Stimulated activated CD8-positive, alpha-beta memory T cell treated with anti-CD3 and anti-CD28 coated beads, Interleukin-7, amount 100 ng/mL, for 1 hour (primary cell): Measurements from ENCODE around the gene SQOR.

ENCODE experiments used
- DNase-seq, 2 donors: peaks; one replicate each; pipeline ENCODE4 v3.0.0-alpha.2; 2020; ENCODE audit warnings: low read depth in 2 of 2

Gene SQOR

GRCh38 chr15:45705510-45706473, 71.0 kb downstream of the SQOR start:
- peak; percentile 27 to 39 for DNase-seq

DNA sequence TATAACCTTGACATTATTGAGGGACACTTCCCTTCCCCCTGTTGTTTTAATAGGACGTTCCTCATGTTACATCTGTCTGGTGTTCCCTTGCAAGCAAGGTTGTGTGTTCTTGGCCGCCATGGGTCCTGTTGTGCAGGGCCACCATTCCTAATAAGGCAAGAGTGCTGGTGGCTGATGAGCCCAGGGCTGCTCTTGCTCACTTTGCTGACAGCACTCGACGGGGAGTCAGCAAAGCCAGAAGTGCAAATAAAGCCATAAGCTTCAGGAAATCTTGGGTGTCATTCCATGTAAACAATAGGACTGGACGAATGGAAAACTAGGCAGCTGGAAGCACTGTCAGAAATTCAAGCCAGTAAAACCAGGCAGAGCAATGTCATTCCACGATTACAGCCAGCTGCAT, 75.8 kb downstream of the SQOR start:
- DNase-seq, result no peak

GRCh38 chr15:45714590-45715488, 80.0 kb downstream of the SQOR start:
- DNase-seq, result no peak

GRCh38 chr15:45715528-45715927, 80.7 kb downstream of the SQOR start:
- no peak for DNase-seq

DNA sequence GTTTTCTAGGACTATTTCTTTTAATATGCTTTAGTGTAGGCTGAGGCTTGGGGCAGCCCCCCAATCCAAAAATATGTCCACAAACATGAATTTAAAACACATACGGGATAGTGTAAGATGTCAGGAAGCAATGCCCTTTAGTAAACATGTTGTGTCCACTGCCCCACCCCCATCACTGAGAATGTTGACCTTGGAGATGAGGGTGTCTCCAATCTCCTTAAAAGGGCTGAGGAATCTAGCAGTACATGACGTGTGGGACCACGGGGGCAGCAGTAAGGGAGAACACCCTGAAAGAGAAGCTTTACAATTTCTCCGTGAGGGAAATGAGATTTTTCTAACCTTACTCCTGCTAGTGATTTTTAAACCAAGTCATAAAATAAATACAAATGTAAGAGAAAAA, 84.7 kb downstream of the SQOR start:
- DNase-seq, result no peak

- no peak for DNase-seq
Measured at GRCh38 chr15:45720183-45720582, 85.4 kb downstream of the SQOR start.

GRCh38 chr15:45728641-45729040, 93.8 kb downstream of the SQOR start:
- no peak for DNase-seq

DNA sequence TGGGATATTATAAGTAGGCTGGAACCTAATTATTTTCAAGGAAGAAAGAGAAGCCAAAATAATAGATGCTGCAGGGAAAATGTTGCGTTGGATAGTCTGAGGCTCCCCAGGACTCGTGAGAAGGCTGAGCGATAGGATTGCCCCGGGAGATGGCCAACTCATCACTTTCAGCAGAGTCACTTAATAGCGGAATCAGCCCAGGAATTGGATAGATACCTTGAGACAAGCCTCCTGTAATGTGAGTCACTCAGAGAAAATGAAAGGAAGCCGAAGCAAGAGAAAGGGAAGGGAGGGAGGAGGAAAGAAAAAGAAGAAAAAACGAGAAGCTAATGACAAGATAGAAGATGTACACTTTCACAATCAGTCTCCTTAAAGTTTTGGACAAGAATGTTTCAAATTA, 94.3 kb downstream of the SQOR start:
- DNase-seq, result no peak

GRCh38 chr15:45731343-45731742, 96.5 kb downstream of the SQOR start:
- no peak for DNase-seq

DNA sequence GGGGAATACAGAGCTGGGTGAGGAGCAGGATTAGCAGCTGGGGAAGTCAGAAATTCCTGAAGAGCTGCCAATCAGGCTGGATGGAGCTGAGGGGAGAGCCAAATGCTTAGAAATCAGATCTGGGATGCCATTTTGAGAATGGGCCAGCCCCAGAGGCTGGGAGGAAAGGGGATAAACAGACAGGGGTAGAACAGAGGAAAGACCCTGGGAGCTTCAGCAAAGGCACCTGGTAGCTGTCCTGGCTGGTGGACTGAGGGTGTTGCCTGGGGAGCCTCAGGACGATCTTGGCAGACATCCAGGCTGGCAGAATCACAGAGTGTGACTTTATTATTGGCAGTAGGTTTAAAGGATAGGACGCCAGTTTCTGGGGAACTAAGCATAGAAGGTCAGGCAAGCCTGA, 97.8 kb downstream of the SQOR start:
- no peak for DNase-seq

GRCh38 chr15:45734260-45734711, 99.5 kb downstream of the SQOR start:
- DNase-seq, result no peak
